CD14-positive monocyte (primary cell): ENCODE measurements around the gene OR5B17. TPM values are rescaled to one million over a fixed set of nuclear protein-coding genes. Genes with fewer than 3 reads are reported as not detected.

Experiments
- DNase-seq, 3 donors: peaks; one replicate each; pipeline ENCODE4 v3.0.0-alpha.2; 2011 to 2022
- H2AFZ ChIP-seq: 2 replicates; pipeline ENCODE4 v1.6.0; 2012; ENCODE audit warnings: mild to moderate bottlenecking, low read depth, low read length, inconsistent platforms; ENCODE audit not compliant: insufficient read depth, poor library complexity, severe bottlenecking
- H3K27ac ChIP-seq, 2 donors: 1 replicate in 1 of 2; 2 replicates in 1 of 2; pipeline ENCODE4 v1.5.1; 2012 to 2013; ENCODE audit warnings: low read length in 2 of 2, control low read depth in 1 of 2, inconsistent platforms in 1 of 2, low read depth in 1 of 2, mild to moderate bottlenecking in 1 of 2
- H3K27me3 ChIP-seq, 2 donors: one replicate each; pipeline versions ENCODE4 v1.6.0 to v1.6.1; 2011 to 2013; ENCODE audit warnings: low read length in 2 of 2; ENCODE audit not compliant: control insufficient read depth in 2 of 2, insufficient read depth in 2 of 2
- H3K36me3 ChIP-seq, 2 donors: replicated peaks in 1 of 2; 1 replicate in 1 of 2; 2 replicates in 1 of 2; pipeline versions ENCODE4 v1.5.1 to v1.6.1; 2012 to 2013; ENCODE audit warnings: low read length in 2 of 2, control low read depth in 1 of 2, inconsistent platforms in 1 of 2, mild to moderate bottlenecking in 1 of 2; ENCODE audit not compliant: insufficient read depth in 2 of 2, control insufficient read depth in 1 of 2
- H3K4me1 ChIP-seq, 2 donors: 1 replicate in 1 of 2; 2 replicates in 1 of 2; pipeline versions ENCODE4 v1.5.1 to v1.6.1; 2012 to 2013; ENCODE audit warnings: low read length in 2 of 2, control low read depth in 1 of 2, inconsistent platforms in 1 of 2, mild to moderate bottlenecking in 1 of 2, moderate library complexity in 1 of 2; ENCODE audit not compliant: insufficient read depth in 2 of 2, control insufficient read depth in 1 of 2
- H3K4me2 ChIP-seq: replicated peaks from 2 replicates; pipeline ENCODE3; 2012; ENCODE audit warnings: low read length, moderate library complexity, mild to moderate bottlenecking; ENCODE audit not compliant: poor library complexity, severe bottlenecking; ENCODE audit errors: extremely low read depth
- H3K4me3 ChIP-seq, 3 experiments: fragments of 200-600 bp in 1 of 3; sonication (generic) in 1 of 3; replicated peaks in 1 of 3; 1 replicate in 2 of 3; 2 replicates in 1 of 3; pipeline ENCODE4 v1.5.1; 2011 to 2013; ENCODE audit warnings: low read length in 3 of 3, mild to moderate bottlenecking in 3 of 3, control low read depth in 2 of 3, low read depth in 2 of 3, inconsistent platforms in 1 of 3, moderate library complexity in 1 of 3
- H3K79me2 ChIP-seq: 2 replicates; pipeline ENCODE4 v1.6.0; 2012; ENCODE audit warnings: mild to moderate bottlenecking, control low read depth, inconsistent platforms, low read length, moderate library complexity; ENCODE audit not compliant: insufficient read depth
- H3K9ac ChIP-seq: 2 replicates; pipeline ENCODE4 v1.6.0; 2017; ENCODE audit warnings: low read length, mild to moderate bottlenecking; ENCODE audit not compliant: insufficient read depth, poor library complexity, severe bottlenecking
- H3K9me3 ChIP-seq, 2 donors: replicated peaks in 1 of 2; 1 replicate in 1 of 2; 2 replicates in 1 of 2; pipeline versions ENCODE4 v1.5.1 to v1.6.1; 2012 to 2013; ENCODE audit warnings: low read length in 2 of 2, control low read depth in 1 of 2; ENCODE audit not compliant: control insufficient read depth in 1 of 2, insufficient read depth in 1 of 2
- H4K20me1 ChIP-seq: 2 replicates; pipeline ENCODE4 v1.6.0; 2012; ENCODE audit warnings: mild to moderate bottlenecking, low read length, control low read depth, moderate library complexity; ENCODE audit not compliant: insufficient read depth
- H3K27ac Mint-ChIP-seq, 7 donors: one replicate each; pipeline ENCODE4 v1.8.0; 2020; ENCODE audit warnings: mild to moderate bottlenecking in 7 of 7, mixed read lengths in 7 of 7, moderate library complexity in 6 of 7, inconsistent platforms in 2 of 7
- H3K27me3 Mint-ChIP-seq, 3 donors: one replicate each; pipeline ENCODE4 v1.8.0; 2021 to 2022; ENCODE audit warnings: low read depth in 3 of 3, mild to moderate bottlenecking in 3 of 3, mixed read lengths in 3 of 3, moderate library complexity in 3 of 3, inconsistent platforms in 1 of 3
- H3K36me3 Mint-ChIP-seq, 2 donors: one replicate each; pipeline ENCODE4 v1.8.0; 2020; ENCODE audit warnings: mixed read lengths in 2 of 2, inconsistent platforms in 1 of 2, mild to moderate bottlenecking in 1 of 2
- H3K4me1 Mint-ChIP-seq: one replicate; pipeline ENCODE4 v1.8.0; 2020; ENCODE audit warnings: mild to moderate bottlenecking, mixed read lengths
- H3K4me3 Mint-ChIP-seq, 2 donors: one replicate each; pipeline ENCODE4 v1.8.0; 2020; ENCODE audit warnings: mild to moderate bottlenecking in 2 of 2, mixed read lengths in 2 of 2, moderate library complexity in 1 of 2
- H3K9me3 Mint-ChIP-seq, 7 donors: one replicate each; pipeline ENCODE4 v1.8.0; 2020 to 2022; ENCODE audit warnings: mixed read lengths in 7 of 7, mild to moderate bottlenecking in 6 of 7, moderate library complexity in 6 of 7, inconsistent platforms in 2 of 7
- CTCF ChIP-seq: fragments of 200-600 bp; IDR thresholded peaks from one replicate; pipeline ENCODE4 v1.8.0; 2022; ENCODE audit warnings: antibody characterized with exemption, mild to moderate bottlenecking
- WGBS: methylation state at CpG from one replicate; pipeline ENCODE4 v1.1.5; 2013; ENCODE audit warnings: missing lambda C conversion rate; ENCODE audit not compliant: insufficient coverage; 5-methylcytosine and 5-hydroxymethylcytosine counted together
- intact Hi-C, 2 donors: fragments of 100-400 bp; cut with micrococcal nuclease; formaldehyde crosslinking; loops; one replicate each; pipeline versions ENCODE4 v1.15.0 to v1.15.1; 2023
- polyA plus RNA-seq, 3 donors: library from polyadenylated mRNA; depleted of rRNA in 1 of 3; unstranded in 2 of 3; stranded (reverse) in 1 of 3; fragments of 300-500 nt in 2 of 3; fragments of >200 nt in 1 of 3; fragmentation: Illumina TruSeq in 2 of 3; gene quantifications; 1 replicate in 2 of 3; 2 replicates in 1 of 3; pipeline ENCODE4 v1.2.3, GENCODE V29; 2012 to 2021

Gene OR5B17
- polyA plus RNA-seq, 3 donors, result not detected

DNA sequence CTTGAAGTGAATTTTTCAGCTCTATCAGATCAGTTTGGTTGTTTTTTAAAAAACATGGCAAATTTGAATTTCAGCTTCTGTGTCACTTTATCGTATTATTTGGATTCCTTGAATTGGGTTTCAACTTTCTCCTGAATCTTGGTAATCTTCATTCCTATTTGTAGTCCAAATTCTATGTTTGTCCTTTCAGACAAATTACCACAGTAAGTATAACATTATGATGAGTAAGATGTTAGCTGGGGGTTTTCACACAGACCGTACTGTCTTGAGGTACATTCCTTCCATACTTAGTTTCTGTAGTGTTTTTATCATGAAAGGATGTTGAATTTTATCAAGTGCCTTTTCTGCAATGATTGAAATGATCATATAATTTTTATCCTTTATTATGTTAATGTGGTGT lies 28.0 kb downstream of the OR5B17 start:
- no CpG with 5 or more reads among the region's 2 CpGs for WGBS

GRCh38 chr11:58318532-58318931 lies 40.3 kb downstream of the OR5B17 start:
- Histone ChIP-seq H3K9me3 (no peaks in the 10 kb centered on the region), H3K79me2 (no peaks in the 10 kb centered on the region), H2AFZ (no peak overlapping the region), H3K9ac (no peak overlapping the region), H3K36me3 (no peaks in the 10 kb centered on the region), H3K4me3 (no peak overlapping the region), H3K4me2 (no peak overlapping the region), H4K20me1 (no peaks in the 10 kb centered on the region), H3K27me3 (no peaks in the 10 kb centered on the region), H3K27ac (no peak overlapping the region), H3K4me1 (no peaks in the 10 kb centered on the region)
- H3K27me3 Mint-ChIP-seq, result peaks cover 0 to 2% (median 0%) of the 10 kb centered on the region in 3 donors
- H3K36me3 Mint-ChIP-seq, result no peaks in the 10 kb centered on the region
- H3K27ac Mint-ChIP-seq, result no peak overlapping the region
- intact Hi-C loops, result no loop called here
- no peaks in the 10 kb centered on the region for H3K4me1 Mint-ChIP-seq
- no peak for DNase-seq
- H3K9me3 Mint-ChIP-seq, result no peaks in the 10 kb centered on the region
- 80% methylated on average over 1 of the region's 3 CpGs for WGBS
- no peak for TF ChIP-seq CTCF
- no peak overlapping the region for H3K4me3 Mint-ChIP-seq

More for the DNA sequence above, 28.0 kb downstream of the OR5B17 start:
- no peaks in the 10 kb centered on the region for H3K4me1 Mint-ChIP-seq
- TF ChIP-seq CTCF, result no peak
- H3K36me3 ChIP-seq, result no peaks in the 10 kb centered on the region
- no peak overlapping the region for H3K9ac ChIP-seq
- intact Hi-C loops, result no loop called here
- no peak overlapping the region for H3K27ac Mint-ChIP-seq
- no peaks in the 10 kb centered on the region for H3K9me3 ChIP-seq
- no peaks in the 10 kb centered on the region for H3K79me2 ChIP-seq
- H3K4me3 ChIP-seq, result no peak overlapping the region
- H3K27me3 ChIP-seq, result no peaks in the 10 kb centered on the region
- no peak overlapping the region for H3K27ac ChIP-seq
- H3K27me3 Mint-ChIP-seq, result peaks cover 0 to 1% (median 0%) of the 10 kb centered on the region in 3 donors
- no peaks in the 10 kb centered on the region for H4K20me1 ChIP-seq
- H2AFZ ChIP-seq, result no peak overlapping the region
- peaks cover 3 to 11% (median 7%) of the 10 kb centered on the region in 7 donors for H3K9me3 Mint-ChIP-seq
- DNase-seq, result no peak
- H3K4me1 ChIP-seq, result no peaks in the 10 kb centered on the region
- H3K36me3 Mint-ChIP-seq, result no peaks in the 10 kb centered on the region
- no peak overlapping the region for H3K4me2 ChIP-seq
- no peak overlapping the region for H3K4me3 Mint-ChIP-seq
